GM12891 (cell line): Measurements from ENCODE around the gene TBC1D22A.

Experiments
- POLR2A ChIP-seq: IDR thresholded peaks from 2 replicates; pipeline ENCODE4 v1.6.1; 2011; ENCODE audit warnings: low read depth, low read length, control low read depth
- SPI1 ChIP-seq: IDR thresholded peaks from 2 replicates; pipeline ENCODE4 v1.6.1; 2011; ENCODE audit warnings: low read depth, low read length, control low read depth

GRCh38 chr22:47168900-47169800 lies 406.7 kb downstream of the TBC1D22A start:
- TF ChIP-seq SPI1 (no peak), POLR2A (no peak)
